22Rv1 (cell line): ENCODE data around the gene SH3GL1.

Source experiments
- H3K27ac ChIP-seq: fragments of 450-650 bp; 2 replicates; pipeline ENCODE4 v1.5.1; 2017
- CTCF ChIP-seq: fragments of 450-650 bp; IDR thresholded peaks from 2 replicates; pipeline ENCODE4 v1.5.1; 2017; ENCODE audit warnings: mild to moderate bottlenecking
- ZFX ChIP-seq: fragments of 450-650 bp; IDR thresholded peaks from 2 replicates; pipeline ENCODE4 v1.6.1; 2017; ENCODE audit warnings: antibody characterized with exemption, borderline replicate concordance

The SH3GL1 gene

GRCh38 chr19:4389064-4389375 lies 11.3 kb downstream of the SH3GL1 start:
- H3K27ac ChIP-seq = no peak overlapping the region
- TF ChIP-seq CTCF (no peak), ZFX (no peak)

- TF ChIP-seq CTCF = no peak
- TF ChIP-seq ZFX = no peak
- no peak overlapping the region for H3K27ac ChIP-seq
These were observed 11.8 kb downstream of the SH3GL1 start for GRCh38 chr19:4388337-4389063.

GRCh38 chr19:4386041-4386782 lies 14.1 kb downstream of the SH3GL1 start:
- TF ChIP-seq ZFX = no peak

GRCh38 chr19:4385291-4386040 lies 14.9 kb downstream of the SH3GL1 start:
- TF ChIP-seq CTCF = no peak
- no peak for TF ChIP-seq ZFX
- no peak overlapping the region for H3K27ac ChIP-seq

More at GRCh38 chr19:4386041-4386782, 14.1 kb downstream of the SH3GL1 start:
- no peak overlapping the region for H3K27ac ChIP-seq

GRCh38 chr19:4380254-4380727 lies 20.1 kb downstream of the SH3GL1 start:
- H3K27ac ChIP-seq = no peak overlapping the region
- TF ChIP-seq CTCF (no peak), ZFX (no peak)

GRCh38 chr19:4379383-4380253 lies 20.7 kb downstream of the SH3GL1 start:
- TF ChIP-seq ZFX (no peak), CTCF (no peak)
- no peak overlapping the region for H3K27ac ChIP-seq

GRCh38 chr19:4378886-4379285 lies 21.5 kb downstream of the SH3GL1 start:
- no peak for TF ChIP-seq ZFX

More at GRCh38 chr19:4378886-4379285, 21.5 kb downstream of the SH3GL1 start:
- no peak overlapping the region for H3K27ac ChIP-seq
